ENCODE data around the gene PDCD1LG2.
"Not testable (repeated sequence)": the region's sequence is repeated elsewhere in the genome, so short reads cannot be mapped to it uniquely, and the experiment has no call there.

Gene PDCD1LG2

DNA sequence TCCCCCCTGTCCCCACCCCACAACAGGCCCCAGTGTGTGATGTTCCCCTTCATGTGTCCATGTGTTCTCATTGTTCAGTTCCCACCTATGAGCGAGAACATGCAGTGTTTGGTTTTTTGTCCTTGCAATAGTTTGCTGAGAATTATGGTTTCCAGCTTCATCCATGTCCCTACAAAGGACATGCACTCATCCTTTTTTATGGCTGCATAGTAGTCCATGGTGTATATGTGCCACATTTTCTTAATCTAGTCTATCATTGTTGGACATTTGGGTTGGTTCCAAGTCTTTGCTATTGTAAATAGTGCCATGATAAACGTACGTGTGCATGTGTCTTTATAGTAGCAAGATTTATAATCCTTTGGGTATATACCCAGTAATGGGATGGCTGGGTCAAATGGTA, 15.6 kb upstream of the PDCD1LG2 start:
- not testable (repeated sequence) for DNase-seq

DNA sequence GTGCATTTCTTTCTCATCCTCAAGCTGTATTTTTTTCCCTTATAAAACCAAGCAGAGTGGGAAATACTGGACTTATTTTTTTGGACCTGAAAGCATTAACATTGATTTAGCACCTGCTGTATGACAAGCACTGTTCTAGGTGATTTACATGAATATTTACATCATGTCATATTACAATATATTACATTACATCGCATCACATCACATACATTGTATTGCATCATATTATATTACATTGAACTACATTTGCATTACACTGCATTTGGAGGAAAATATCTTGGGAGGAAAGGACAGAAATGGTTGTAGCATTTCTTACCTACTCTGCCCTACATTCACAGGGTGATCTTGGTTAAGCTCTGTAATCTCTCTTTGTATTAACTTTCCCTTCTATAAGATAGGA, 11.2 kb upstream of the PDCD1LG2 start:
- no peak for DNase-seq

DNA sequence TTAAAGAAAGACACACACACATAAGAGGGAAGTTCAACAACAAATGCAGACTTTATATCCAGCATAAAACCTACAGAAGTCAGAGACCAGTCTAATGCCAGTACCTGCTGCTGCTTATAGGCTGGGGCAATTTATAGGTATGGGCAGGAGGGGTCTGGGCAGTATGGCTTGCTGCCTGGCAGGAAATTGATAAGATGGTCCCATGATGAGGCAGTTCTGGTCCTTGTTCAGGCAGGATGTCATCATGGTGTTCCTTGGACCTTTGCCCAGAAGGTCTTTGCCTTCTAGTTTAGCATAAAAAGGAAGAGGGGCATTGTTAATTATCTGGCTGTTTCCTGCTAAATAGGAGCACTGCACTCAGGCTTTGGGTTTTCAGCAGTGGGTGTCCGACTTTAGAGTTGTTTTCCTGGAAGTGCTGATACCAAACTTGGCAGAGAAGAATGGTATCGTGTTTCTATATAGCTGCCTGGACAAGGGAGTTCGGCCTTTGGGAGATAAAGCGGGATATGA, 10.4 kb upstream of the PDCD1LG2 start:
- DNase-seq, result peak; percentile 83

DNA sequence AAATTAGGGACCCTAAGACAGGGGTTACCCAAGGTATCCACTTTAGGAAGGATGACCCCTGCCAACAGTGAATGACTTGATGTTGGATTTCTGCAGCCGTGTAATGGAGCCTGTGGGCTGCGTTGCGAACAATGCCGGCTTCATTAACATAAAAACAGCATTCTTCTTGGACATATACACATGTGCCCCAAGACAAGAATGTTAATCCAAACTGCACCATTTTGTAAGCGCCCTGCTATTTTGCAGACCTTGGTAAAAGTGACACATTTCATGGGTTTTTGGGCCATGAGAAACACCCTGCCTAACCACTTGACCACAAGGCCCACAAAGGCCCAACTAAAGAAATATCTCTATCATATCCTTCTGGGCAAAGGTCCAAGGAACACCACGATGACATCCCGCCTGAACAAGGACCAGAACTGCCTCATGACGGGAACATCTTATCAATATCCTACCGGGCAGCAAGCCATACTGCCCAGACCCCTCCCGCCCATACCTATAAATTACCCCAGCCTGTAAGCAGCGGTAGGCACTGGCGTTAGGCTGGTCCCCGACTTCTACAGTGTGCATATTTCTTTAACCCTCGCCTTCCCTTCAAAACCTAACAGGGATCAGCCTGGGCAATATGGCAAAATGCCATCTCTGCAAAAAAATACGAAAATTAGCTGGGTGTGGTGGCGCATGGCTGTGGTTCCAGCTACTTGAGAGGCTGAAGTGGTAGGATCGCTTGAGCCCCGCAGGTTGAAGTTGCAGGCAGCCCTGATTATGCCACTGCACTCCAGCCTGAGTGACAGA, 9.7 kb upstream of the PDCD1LG2 start:
- DNase-seq, result no peak

DNA sequence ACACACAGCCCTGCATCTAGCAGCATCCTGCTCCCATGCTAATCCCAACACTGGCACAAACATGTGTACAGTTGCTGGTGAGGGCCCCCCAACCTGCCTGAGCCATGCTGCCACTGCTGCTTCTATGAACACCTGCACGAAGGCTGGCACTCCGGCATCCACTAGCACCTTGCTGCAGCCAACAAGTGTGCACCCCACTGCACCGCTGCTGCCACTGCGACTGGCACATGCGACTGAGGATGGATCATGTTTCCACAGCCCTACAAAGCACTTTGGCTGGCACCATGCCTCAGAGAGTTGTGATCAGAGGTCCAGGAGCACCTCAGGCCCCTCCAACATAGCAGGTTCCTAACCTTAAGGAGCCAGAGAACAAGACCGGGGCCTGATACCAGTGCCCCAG, 7.8 kb upstream of the PDCD1LG2 start:
- no peak for DNase-seq

DNA sequence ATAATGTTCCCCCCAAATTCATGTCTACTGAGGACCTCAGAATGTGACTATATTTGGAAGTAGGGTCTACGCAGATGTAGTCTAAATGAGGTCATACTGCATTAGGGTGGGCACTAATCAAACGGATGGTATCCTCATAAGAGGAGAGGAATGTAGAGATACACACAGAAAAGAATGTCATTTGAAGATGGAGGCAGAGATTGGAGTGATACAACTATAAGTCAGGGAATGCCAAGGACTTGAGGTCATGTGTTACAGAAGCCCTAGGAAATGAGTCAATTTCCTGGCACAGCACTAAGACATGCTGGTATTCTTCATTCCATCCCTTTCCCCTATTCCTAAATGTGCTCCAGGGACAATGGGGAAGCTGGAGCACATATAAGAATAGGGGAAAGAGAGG, 758 bp upstream of the PDCD1LG2 start:
- DNase-seq, result no peak

DNA sequence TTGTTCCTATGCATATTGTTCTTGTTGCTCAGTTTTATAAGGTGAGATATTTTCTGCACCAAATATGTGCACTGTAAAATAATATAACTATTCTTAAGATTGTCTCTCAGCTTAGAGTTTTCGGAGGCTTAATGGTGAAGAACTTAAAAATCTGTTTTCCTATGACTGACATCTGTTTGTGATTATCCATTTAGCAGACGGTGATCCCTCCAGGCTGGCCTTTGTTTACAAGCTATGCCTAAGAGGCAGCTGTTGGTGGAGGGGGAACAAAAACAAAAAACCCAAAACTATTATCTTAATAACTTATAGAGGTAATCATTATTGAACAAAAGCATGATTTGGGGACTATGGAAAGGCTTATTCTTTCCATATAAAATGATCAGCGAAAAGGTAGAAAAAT, 658 bp downstream of the PDCD1LG2 start:
- DNase-seq, result peak; percentile 0

DNA sequence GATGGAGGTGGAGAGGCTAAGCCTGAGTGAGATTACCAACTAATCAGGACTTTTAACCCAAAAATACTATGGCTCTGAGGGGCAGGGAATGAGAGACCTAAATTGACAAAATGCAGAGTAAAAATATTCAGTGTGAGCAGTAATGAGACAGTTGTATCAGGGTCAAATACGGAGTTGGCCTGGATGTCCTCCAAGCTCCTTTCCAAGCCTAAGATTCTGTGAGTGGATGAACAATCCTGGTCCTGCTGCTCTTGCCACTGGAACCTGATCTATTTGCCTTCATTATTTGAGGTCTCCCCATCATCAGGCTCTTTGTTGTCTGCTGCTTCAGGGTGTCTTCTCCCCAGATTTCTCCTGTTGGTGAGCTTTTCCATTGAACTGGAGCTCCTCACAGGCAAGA, 1.1 kb downstream of the PDCD1LG2 start:
- DNase-seq, result no peak

DNA sequence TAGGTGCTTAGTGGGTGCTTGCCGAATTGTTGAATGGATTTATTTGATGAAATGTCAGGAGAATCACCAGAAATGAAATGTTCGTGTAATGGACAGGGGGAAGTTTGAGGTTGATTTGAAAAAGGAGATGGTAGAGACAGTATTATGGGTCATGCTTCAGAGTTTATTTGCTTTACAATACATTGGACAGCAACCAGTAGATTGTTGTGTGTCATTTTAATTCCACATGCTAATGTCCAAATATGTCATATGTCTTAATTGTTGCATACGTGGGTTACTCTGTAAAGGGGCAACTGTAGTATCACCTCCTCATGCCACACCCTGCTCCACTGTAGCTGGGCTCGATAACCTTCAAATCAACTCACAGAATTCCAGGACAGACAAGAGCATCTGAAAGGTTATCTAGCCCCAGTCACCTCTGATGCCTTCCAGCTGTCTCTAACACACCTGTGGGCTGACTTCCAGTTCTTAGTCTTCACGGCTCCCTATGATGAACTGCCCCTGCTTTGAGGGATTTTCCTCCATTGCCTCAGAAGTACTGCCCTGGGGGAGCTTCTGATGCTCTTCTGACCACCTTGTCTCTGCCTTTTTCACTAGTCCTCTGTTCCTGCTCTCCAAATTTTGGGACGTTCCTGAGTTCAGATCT, 1.7 kb downstream of the PDCD1LG2 start:
- no peak for DNase-seq

DNA sequence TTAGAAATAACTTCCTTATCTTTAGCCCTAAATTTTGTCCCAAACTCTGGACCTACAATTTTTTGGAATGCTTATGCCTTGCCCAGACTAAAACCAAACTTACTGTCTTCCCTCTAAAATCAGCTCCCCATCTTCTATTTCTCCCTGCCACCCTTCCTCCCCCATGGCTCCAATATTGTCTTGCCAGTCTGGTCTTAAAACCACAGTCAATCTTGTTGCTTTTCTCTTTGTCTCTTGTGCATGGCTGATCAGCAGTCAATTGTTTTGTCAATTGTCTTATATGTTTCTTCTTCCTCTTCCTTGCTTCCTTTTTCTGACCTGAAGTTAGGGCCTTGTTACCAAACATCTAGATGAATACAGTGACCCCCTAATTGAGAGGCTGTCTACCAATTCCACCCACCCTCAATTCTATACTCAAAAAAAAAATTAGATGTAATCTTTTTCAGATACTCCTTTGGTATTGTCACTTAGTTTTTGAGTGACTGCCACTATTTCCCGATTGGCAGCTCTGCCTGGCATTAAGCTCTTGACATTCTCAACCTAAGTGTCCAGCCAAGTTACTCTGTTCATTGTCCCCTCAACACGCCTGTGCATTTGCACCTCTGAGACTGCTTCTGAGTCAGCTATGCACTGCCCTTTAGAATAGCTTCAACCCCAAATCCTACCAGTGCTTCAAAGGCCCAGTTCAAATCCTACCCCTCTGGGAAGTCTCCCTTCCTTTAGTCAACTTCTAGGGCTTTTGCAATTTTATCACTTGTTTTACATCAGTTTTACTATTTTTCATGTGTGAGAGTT, 2.5 kb downstream of the PDCD1LG2 start:
- DNase-seq, result no peak

DNA sequence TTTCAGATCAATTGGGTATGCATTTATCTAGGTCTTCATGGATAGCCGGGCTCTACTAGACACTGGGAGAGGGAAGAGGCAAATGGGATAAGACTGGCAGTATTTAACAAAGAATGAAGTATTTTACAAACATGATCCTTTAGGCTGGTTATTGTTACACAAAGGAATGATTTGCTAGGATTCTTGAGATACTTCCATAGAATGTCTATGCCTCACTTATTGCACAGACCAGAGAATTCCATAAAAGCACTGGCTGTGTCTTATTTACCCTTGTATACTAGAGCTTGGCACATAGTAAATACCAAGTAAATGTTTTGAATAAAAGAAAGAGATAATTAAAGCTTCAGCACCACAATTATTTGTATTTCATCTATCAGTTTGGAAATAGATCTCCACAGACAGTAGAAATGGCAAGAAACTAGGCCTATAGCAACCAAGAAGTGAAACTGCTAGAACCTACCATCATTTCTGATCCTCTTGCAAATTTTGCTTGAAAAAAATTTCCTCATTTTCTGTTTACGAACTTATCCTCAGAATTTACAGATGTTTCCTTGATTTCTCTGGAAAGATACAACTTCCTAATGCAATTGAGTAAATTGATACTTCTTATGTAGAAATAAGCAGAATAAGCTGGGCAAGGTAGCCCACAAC, 3.8 kb downstream of the PDCD1LG2 start:
- no peak for DNase-seq

DNA sequence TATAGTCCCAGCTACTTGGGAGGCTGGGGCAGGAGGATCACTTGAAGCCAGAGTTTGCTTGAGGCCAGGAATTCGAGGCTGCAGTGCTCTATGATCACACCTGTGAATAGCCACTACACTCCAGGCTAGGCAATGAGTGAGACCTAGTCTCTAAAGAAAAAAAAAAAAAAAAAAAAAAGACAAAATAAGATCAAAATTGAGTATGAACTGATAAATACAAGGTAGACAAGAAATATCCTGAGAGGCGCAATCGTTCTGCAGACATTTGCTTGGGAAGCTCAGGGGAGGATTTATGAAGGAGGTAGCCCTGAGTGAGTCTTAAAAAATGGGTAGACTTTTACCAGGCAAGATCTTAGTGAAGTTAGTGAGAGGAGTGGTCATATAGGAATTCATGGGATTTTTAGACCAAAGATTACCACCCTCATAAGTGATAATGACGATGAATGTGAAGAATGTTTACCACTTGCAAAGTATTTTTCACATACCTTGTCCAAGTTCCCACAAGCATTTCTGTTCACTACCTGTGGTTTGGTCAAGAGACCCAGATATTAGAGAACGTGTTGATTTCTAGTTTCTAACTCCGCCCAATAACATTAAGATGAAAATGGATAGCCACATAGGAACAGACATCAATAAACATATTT, 4.4 kb downstream of the PDCD1LG2 start:
- DNase-seq, result no peak

DNA sequence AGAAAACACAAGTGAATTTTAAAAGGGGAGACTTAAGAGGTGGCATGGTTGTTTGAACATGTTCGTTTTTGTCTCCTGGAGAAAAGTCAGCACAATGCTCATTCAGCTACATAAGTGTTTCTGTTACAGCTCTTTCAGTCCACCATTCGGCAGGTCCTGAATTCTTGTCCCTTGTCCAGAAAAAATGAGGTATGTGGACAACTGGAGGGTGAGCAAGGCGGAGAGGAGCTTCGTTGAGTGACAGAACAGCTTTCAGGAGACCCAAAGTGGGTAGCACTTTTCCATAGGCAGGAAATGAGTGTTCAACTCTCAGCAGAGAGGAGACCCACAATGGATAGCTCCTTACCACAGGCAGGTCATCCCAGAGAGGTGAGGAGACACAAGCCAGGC, 4.9 kb downstream of the PDCD1LG2 start:
- no peak for DNase-seq

DNA sequence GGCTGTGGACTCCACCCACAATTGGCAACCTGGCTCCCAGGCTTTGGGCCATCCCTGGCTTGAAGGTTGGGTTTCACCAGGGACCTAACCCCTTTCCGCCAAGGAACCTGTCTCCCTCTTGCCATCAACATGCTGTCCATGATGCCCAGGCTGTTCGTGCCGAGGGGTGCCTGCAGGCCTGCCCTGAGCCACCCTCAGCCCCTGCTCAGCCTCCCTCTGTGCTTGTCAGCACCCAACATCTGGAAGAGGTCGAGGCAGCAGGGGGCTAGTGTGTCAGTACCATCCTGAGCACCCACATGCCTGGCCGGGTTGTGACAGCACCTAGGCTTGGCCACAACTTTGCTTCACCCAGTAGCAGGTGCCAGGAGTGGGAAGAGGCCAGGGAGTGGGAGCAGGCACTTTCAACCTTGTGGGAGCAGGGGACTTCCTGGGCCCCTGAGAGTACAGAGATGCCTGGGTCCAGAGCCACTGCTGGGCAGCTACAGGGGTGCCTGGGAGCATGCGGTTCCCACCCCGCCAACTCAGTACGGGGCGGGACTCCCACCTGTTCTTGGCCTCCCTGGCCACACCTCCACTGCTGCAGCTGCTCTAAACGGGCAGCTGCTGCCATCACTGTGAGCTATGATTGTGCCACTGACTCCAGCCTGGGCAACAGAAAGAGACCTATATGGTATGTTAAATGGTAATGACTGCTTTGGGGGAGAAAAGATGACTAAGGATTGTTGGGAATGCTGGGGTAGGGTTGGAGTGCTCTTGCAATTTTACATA, 6.3 kb downstream of the PDCD1LG2 start:
- DNase-seq, result no peak

DNA sequence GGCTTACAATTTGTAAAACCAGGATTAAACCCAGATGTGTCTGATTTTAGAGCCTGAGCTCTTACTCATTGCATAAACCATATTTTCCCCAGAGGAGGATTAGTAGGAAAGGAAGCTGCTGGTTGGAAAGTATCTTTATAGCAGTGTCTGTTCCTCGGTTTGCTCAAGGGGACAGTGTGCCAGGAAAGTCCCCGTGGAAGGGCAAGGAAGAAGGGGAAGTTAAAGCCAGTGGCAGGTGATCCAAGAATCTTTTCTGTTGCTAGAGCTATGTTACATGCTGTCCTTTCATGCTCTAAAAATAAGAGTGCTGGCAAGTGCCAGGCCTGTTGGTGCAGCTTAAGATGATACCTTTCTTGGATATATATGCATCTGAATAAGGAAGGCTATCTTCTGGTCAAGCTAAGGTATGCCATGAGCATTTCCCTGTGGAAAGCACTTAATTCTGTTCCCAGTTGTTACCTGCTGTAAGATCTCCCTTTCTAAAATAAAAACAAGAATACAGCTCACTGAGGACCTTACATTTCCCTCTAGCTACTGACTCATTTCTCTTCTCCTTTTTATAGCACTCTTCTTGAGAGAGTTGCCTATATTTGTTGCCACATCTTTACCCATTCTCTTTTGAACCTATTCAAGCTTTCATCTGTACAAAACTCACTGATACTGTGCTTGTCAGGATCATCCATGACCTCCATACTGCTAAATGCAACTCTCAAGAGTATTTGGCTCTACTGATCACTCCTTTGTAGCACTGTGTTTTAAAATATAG, 8.0 kb downstream of the PDCD1LG2 start:
- DNase-seq, result no peak

DNA sequence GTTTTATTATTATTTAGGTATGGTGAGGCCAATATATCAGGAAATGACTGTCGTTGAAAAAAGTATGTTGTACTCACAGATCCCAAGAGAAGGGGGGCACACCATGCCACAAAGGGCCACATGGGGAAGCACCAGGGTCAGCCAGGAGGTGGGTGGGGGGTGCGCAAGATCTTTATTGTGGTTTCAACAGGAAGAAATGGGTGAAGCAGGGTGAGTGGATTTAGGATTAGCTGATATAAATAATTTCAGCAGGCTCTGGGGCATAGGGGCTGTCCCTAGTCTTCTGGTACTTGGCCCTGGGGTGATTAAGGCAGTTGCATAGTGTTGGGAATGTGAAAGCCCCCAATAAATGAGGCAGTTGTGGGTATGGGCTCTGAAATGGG, 8.6 kb downstream of the PDCD1LG2 start:
- no peak for DNase-seq

DNA sequence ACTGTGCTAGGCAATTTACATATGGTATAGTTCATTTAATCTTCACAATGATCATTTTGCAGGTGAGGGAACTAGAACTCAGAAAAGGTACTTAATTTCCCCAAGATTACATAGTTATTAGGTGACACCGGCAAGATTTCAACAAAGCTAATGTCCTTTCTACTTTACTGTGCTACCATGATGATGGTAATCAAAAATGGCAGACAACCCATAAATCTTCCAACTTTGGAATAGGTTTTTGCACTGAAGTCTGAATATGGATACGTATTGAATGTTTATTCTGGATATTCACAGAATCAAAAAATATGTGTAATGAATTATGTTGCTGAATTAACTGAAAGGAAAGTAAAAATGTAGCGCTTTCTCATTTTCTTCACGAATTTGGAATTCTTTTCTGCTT, 13.8 kb downstream of the PDCD1LG2 start:
- DNase-seq, result no peak

DNA sequence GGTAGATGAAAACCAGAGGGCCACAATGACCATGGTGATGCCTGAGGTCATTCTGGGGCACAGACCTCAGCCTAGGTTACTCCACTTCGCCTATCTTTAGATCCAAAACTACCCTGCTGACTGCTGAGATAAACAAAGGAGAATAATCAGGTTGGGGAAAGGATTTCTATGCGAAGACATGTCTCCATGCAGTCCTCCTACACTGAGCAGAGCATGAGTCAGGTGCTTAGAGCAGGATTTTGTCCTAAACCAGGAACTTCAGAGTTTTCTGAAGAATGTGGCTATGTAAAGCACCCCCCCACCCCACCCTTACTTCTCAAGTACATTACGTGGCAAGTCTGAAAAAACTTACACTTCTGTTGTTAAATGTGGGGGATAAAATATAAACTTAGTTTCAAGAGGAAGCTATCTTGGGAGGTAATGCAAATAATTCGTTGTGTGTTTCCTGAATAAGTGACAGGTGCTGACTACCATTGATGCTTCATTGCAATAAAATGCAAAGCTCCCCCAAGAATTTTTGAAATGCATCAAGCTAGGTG, 19.4 kb downstream of the PDCD1LG2 start:
- DNase-seq, result no peak

DNA sequence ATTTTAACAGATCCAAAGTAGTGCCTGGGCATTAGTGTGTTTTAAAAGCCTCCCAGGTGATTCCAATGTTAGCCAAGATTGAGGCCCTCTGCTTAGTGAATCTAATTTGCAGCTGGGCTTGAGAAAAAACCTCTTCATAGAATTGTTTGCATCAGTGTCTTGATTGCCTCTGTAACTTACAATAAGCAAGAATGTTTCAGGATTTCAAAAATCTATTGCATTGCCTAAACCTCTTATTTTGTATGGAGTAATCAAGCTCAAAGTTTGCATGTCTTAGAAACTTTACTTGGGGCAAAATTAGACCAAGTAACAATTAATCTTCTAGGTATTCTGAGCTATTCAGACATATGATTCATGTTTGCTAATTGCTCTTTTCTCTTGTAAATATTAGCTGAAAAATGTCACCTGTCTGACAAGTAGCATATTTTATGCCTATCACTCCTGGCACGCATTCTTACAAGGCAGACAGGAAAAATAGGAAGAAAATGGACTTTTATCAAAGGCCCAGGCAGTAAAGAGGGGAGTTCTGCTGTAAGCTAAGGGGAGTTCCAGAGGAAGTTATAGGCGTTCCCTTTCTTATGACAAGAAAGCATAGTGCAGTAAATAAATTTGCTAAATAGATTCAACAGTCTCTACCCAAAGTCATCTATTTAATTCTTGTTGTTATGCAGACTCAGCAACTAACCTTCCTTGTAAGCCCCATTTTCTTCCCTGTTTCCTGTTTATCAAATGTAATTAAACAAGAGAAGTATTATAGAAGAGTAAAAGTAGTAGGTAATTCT, 21.0 kb downstream of the PDCD1LG2 start:
- DNase-seq, result no peak

DNA sequence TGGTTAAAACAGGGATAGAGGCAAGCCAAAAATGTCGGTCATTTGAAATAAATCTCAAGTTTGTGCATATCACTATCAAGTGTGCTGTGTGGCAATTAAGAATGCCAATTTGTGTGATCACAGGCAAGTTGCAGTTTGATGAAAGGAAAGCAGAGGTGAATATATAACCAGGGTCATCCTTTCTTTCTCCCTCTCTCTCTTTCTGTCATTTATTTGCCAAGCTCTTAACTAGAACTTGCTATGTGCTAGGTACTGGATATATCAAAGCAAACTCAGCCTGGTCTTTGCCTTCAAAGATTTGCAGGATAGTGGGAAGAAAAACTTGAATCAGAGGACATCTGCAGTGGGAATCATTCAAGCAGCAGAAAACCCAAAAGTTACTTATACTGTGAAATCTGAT, 22.0 kb downstream of the PDCD1LG2 start:
- no peak for DNase-seq
